GM20431 (cell line): ENCODE measurements around the gene MAGI2.

Source experiments
- in situ Hi-C: fragments of 300-500 bp; cut with MseI, MboI; formaldehyde crosslinking; loops from one replicate; pipeline ENCODE4 v1.15.0; 2020; ENCODE audit warnings: low sequenced_read_pairs; ENCODE audit not compliant: unreplicated experiment

MAGI2 gene

DNA sequence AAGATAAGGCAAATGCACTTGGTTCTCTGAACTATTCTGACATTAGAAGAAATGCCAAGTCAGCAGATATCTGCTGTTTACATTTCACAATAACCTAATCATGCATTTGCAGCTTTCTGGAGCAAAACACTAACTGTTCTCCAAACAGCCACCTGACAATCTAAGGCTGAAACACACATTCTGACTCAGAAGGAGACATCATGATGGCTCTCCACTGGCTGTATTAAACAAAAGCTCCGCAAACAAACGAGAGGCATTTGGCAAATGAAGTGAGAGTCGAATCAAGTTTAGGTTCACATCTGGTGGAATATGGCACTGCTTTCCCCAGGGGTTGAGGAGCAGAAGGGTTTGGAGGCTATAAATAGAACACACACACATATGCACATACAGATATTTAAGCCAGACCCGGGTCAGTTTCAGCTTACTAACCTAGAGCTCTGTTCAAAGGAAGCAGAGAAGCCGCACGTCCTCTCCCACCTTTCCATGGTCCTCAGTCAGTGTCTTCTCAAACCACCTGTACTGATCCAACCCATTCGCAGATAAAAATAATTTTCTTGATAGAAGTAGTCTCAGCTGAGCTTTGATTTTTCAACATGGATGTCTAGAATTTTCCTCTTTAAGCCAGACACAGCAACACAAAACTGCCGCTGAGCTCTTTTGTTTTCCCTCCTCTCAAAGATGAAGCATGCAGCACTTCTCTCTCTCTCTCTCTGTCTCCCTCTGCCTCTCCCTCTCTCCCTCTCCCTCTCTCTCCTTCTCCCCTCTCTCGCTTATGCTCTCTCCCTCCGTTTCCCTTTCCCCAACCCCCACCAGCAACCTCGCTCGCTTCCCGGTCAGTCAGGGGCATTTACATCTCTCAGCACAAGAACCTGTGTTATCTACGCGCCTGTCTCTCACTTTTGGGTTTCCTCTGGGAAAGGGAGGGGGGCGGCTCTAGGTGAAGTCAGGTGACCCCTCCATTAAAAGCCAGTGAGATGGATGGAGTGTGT lies 682.8 kb downstream of the MAGI2 start:
- in situ Hi-C loops = no loop called here

DNA sequence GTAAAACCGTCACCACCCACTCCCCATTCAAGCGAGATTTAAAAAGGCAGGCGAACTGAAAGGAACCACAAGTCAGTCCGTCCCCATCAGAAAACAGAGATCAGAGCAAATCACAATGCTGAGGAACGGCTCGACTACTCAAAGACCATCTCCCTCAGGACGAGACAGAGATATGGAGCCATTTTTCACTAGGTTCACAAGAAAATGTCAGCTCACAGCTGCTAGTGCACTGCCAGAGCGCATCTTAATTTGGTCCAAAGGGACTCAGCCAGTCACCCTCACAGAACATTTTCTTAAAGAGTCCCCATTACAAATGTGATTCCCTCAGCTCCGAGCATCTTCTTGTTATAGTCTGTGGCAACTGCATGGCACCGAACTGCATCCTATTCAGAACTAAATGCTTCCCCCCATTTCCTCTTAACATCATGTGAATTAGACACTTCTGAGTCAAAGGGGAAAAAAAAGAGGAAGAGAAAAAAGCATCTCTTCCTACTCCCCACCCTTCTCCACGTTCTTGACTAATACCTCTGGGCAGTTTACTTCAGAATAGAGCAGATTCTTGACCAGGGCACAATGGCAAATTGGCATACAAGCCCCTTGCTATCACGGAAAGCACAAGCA lies 683.9 kb downstream of the MAGI2 start:
- in situ Hi-C loops = no loop called here

DNA sequence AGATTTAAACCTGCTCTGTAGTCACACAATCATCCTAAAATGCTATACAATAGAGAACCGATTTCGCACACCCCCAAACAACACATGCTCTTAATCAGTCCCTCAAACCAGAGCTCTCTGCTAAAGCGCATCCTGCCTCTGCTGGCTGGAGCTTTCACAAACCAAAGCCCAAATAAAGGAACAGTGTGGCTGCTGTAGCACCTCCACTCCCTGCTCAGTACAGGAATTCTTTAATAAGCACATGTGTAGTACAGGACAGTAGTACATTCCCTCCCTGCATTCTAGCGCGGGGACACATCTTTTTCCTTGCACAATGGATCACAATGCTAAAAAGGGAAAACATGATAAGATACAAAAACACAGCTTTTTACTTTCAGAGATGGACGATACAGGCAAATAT lies 684.6 kb downstream of the MAGI2 start:
- in situ Hi-C loops = no loop called here

DNA sequence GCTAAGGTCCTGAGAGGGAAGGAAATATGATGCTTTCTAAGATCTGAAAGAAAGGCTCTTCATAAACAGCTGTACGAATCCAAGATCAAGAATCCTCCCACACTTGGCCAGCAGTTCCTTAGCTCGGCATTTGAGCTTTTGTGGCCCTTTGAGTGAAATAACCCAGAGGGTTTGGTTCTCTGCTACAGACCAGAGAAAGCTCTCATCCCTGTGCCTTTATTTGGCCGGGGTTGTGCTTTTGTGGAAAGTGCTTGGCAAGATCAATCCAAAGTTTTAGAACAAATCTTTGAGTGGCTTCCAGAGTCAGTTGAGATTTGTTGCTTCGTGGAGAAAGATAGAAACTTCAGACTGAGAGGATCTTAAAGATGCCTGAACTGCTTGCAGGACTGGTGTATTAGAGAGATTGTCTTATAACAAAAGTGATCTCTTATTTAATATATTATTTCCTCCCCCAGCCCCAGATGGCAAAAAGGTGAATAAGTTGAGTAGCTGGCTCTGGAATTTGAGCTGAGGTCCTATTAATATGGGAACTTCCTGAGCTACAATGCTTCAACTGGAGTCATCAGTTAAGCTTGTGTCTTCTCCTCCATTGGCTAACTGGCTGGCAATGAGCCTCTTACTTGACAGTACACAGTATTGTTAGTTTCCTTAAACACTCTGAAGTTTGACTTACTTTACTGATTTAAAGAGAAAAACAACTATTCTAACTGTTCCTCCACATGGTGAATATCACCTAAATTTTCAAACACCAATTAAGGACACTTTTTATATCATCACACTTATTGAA lies 687.3 kb downstream of the MAGI2 start:
- in situ Hi-C loops = no loop called here

DNA sequence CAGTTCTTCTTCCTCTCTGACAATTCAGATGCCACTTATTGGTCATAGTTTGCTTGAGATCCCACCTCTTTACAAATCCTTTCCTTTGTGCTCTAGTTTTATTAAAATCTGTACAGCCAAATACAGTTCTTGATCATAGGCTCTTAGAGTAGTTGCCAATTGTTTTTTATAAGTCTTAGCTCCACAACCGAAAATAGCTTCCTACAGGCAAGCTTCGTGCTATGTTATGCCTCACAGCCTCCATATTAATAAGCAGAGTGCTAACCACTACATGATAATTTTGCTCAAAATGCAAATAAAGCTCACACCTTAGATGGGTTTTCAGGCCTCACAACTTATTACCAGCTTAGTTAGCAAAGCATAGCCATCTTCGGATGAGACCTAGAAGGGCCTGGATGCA lies 688.9 kb downstream of the MAGI2 start:
- in situ Hi-C loops = no loop called here

DNA sequence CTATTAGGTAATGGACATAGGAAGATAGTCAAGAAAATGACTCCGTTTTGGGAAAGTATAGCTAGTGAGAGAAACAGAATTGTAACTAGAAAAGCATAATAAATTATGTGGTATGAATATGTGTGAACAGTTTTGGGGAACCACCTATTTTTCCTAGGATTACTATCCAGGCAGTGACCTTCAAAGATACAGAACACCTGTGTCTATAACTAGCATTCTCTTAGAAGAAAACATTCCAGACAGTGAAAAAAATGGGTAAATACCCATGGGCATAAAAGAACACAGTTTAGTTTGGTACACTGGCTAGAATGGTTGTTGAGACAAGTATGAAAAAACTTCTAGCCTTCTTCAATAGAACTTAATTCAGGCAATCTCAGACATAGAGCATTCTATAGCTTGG lies 690.8 kb downstream of the MAGI2 start:
- in situ Hi-C loops = no loop called here

DNA sequence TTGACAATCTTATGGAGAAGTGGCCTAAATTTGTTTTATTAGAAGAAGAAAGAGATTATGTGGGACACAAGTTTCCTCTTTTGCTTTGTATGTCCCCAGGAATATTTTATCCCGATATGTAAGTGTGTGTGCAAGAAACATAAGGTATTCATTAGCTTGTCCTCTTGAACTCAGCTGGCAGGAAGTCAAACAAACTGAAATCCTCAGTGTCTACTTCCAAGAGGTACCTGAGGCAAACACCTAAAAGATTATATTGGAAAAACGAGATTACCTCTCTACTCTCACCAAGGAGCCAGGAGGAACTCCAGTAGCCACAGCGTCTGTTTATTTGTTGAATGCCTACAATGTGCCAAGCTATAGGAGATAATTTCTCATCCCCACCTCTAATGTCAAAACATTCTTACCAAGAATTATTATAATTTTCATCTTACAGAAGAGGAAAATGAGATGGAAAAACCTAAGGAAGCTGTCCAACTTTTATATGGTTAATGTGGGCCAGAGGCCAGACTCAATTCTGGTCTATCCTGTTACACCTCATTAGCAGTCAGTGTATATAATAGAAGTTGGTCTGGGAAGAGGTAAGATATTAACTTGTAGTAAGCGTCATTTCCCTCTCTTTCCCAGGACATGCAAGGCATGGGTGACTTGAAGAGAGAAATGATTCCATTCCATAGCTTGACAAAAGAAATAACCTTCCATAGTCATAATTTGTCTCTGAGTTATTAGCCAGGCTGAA lies 692.7 kb downstream of the MAGI2 start:
- in situ Hi-C loops = no loop called here

DNA sequence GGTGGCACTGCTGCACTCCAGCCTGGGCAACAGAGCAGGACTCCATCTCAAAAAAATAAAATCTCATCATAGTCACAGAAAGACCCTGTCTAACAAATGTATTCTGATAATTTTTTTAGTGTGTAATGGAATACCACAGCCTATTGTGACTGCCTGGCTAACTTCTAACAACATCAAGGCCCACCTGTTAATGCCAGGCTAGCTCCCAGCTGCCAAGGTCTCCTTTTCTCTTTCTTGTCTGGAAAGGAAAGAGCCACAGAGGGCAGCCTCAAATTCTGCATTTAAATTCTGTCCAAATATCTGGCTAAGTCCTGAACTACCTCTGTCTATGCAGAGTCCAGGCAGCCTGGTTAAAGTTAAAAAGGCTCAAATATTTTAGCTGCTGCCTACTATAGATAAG lies 700.9 kb downstream of the MAGI2 start:
- in situ Hi-C loops = no loop called here

DNA sequence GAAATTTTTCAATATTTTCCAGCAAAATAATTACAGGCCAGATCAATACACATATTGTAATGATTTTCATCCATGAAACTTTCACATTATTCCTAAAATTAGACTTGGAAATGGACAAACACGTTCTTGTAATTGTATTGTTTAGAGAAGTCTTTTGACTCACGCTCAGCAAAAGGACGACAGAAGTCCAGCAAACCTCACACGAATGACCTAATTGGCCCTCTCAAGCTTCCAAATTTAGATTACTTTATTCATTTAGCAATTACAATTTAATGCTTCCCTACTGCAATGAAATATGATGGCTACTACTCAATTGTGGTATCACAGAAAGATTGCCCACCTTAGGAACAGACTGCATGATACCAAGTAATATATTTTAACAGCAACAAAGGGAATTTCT lies 702.2 kb downstream of the MAGI2 start:
- in situ Hi-C loops = no loop called here

DNA sequence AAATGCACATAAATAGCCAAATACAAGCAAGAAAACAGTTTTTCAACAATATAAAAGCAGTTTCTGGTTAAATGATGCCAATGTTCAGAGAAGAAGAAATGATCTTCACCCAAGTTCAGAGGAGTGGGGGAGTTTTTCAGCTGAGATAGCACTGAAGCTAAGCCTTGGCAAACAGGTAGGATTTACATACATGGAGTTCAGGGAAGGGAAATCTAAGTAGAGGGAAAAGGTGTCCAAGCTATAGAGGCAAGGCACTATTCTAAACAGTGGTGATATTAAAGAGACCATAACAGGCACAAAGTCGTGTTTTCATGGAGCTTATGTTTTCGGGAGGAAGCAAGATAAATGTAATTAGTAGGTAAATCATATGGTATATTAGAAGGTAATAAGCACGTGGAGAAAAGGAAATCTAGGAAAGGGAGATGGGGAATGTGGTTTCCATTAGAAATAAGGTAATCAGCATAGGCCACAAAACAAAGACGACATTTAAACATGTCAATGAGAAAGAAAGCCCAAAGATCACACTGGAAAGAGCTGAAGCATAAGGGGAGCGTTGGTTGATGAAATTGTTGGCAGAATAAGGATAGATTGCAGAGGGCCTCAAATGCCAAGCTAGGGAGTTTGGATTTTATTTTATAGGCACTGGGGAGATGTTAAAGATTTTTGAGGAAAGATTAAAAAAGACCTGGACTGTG lies 704.3 kb downstream of the MAGI2 start:
- in situ Hi-C loops = no loop called here

DNA sequence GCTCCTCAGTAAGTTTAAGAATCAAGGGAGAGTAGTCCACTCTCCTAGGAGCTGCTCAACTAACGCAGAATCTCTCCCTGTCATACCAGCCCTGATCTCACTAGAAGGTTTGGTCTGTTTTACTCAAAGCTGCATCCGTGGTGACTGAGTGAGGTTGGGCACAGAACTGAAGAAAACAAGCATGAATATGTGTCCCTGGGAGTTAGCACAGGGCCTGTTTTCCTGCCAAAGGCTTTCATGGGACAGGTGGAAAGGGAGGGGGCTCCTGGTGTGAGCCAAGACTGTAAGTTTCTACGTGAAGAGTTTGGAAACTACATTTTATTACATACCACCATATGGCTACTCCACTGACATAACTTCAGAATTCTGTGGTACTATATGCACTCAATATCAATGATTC lies 705.9 kb downstream of the MAGI2 start:
- in situ Hi-C loops = no loop called here

DNA sequence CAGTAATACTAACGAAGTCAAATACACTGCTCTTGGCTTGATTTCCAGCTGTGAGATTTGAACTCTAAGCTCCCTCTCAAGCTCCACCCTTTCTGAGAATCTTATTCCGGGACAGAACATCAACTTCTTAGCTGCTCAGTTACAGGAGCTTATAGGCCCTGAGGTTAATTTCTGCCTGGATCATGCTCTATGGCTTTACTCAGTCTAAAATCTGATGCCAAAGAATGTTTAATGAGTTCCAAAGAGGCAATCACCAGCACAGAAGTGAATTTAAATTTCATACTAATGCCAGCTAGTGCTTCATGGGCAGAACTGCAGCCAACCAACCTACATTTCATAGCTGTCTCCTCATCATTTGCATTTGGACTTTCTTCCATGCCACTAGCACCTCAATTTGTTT lies 707.2 kb downstream of the MAGI2 start:
- in situ Hi-C loops = no loop called here

DNA sequence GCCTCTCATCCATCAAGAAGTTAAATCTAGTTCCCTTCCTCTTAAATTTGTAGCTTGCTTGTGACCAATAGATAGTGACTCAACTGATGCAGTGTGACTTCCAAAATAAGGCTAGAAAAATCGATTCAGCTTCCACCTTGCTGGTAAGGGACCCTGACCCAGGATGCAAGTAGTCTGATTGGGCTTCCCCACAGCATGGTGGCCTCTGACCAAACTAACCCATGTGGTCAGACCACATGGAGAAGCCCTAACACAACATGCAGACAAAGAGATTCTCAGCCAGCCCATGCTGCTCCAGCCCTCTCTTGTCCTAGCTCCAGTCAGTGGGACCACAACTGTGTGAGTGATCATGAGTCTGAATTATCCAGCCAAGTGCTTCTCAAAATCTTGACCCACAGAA lies 710.8 kb downstream of the MAGI2 start:
- in situ Hi-C loops = no loop called here

DNA sequence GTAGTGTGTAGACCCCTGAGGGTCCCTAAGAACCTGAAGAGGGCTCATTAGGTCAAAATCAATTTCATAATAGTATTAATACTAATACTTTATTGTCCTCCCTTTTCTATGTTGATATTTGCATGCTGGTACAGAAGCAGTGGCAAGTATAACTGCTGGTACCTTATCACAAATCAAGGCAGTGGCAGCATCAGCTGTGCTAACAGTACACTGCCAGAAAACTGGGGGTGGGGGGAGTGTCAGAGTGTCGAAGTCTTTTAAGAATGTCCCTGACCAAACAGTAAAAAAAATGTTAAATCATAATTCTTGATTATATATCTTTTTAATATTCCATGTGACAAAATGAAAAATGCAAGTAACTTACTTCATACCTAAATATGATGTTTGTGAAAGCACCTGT lies 716.9 kb downstream of the MAGI2 start:
- in situ Hi-C loops = no loop called here

DNA sequence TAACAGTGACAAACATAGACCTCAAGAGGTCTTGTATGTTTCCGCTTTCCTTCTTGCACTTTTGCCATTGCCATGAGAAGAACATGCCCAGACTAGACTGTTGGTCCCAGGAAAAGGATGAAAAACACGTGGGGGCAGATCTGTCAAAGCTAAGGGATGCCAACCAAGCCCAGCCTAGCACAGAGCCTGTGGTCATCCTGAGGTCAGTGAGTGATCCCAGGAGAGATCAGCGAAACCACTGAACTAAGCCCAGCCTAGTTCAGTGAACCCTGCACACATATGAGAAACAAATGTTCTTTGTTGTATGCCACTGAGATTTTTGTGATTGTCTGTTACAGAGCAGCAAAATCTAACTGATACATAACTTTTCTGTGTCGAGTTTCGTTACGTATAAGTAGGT lies 718.8 kb downstream of the MAGI2 start:
- in situ Hi-C loops = no loop called here

DNA sequence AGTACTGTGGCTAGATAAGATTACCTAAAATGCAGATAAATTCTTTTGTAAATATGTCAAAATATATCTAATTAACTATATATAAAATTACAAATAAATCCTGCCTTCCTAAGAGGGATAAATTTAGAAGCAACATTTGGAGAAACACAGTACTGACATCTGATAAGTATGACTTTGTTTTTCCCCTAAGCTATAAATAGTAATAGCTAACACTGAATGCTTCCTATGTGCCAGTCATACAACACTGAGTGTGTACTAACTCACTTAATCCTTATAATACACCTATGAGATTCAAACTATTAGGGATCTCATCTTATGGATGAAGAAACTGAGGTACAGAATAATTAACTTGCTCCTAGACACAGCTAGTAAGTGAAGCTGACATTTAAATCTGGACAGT lies 733.4 kb downstream of the MAGI2 start:
- in situ Hi-C loops = no loop called here

DNA sequence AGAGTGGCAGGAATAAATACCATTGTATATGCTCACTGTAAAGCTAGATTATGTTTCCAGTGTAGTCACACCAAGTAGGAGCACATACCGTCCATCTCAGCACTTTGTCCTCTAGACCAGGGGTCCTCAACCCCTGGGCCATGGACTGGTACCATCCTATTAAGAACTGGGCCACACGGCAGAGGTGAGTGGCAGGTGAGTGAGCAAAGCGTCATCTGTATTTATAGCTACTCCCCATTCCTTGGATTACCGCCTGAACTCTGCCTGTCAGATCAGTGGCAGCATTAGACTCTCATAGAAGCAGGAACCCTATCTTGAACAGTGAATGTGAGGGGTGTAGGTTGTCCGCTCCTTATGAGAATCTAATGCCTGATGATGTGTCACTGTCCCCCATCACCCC lies 735.3 kb downstream of the MAGI2 start:
- in situ Hi-C loops = no loop called here

DNA sequence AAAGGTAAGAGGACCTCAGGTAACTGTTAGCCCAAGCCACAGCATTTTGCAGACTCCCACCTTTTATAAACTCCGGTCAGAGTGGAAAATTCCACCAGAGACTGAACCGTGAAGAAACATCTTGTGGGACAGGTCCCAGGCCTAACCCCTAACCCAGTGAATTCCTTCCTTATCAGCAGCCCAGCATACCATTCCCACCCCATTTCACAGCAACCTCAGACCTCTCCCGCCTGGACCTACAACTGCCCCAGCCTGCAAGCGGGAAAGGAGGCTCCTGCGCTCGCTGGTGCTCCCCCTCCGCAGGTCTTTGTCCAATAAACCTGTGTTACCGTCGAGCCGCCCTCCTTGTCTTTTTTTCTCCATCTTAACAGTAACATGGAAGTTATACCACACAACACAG lies 736.6 kb downstream of the MAGI2 start:
- in situ Hi-C loops = no loop called here

DNA sequence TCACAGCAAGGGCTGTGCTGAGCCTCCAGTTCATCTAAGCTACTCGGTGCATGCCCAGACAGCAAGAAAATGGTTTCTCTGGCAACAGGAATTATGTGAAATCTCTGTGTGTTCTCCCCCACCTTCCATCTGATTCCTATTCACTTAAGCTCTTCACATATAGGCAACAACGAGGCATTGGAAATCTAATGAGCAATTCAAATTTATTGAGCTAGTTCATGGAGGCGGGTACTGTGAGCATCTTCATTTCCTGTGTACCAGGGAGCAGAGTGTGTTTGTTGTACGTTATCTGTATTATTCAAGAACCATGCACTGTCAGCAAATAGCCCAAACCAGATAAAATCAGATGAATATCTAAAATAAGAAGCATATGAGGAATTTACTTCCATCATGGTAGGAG lies 739.1 kb downstream of the MAGI2 start:
- in situ Hi-C loops = no loop called here

DNA sequence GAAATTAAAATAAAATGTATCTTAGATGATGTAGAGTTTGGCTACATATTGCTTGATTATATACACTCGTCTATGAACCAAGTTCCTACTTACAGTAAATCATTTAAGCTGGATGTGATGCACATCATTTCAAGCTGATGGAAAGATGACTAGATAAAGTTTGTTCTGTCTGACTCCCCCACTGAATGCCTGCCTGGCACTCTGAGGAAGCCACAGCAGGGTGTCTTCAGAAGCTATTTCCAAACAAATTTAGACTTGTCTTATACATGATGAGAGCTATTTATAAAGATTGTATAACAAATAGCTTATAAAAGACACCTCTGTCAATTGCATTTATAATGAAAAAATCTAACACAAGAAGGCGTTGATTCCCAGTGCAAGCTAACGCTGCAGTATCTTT lies 741.4 kb downstream of the MAGI2 start:
- in situ Hi-C loops = no loop called here
